GM18873 (cell line): ENCODE data around the gene LCN12.
"Not testable (repeated sequence)": the region's sequence is repeated elsewhere in the genome, so short reads cannot be mapped to it uniquely, and the experiment has no call there.

Source experiments
- ATAC-seq: cut with Tn5 transposase; IDR thresholded peaks from one replicate; pipeline ENCODE4 v1.9.1; 2021; ENCODE audit warnings: mild to moderate bottlenecking, moderate library complexity, moderate number of reproducible peaks; ENCODE audit not compliant: unreplicated experiment, low FRiP score

The LCN12 gene

DNA sequence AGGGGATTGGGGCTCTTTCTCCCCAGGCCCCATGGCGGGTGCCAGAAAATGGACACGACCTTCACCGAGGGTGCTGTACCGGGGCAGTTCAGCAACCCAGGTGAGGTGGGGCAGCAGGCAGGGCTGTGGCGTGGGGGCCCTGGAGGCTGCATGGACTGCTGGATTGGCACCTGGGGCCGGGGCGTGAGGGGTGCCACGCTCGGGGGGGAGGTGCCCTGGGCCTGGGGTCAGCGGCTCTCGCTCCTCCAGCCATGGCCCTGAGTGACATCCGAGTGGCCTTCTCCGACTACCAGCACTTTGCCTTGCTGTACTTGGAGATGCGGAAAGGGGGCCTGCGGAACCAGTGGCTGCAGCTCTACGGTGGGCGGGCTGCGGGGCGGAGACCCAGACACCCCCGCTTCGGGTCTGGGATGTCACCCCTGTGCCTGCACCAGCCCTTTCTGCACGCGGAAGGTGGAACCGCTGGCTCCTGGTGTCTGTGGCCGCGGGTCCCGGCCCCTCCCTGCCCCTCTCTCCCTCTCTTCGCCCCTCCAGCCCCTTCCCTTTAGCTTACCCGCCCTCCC lies 32.5 kb downstream of the LCN12 start:
- ATAC-seq, result no peak

DNA sequence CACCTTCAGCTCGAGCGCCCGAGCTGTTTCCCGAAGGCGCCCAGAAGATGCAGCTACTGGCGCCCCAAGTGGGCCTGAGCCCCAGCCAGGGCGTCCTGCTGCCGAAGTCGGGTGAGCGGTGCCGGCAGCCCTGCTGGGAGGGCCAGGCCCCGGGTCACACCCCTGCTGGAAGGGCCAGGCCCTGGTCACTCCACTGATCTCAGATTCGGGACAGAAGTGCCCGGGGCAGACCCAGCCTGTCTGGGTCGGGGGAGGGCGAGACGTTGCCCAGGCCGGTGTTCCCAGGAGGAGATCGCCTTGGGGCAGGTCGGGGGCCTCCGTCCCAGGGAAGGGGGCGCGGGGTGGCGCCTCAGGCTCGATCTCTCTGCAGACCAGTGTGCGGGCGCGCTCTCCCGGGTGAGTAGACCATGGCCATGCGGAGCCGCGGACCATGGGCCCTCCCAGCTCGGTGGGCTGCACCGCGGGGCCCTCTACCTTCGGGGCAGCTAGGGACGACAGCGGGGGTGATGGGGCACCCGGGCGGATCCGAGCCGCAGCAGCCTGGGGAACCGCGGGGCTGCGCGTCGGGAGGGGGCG lies 33.0 kb downstream of the LCN12 start:
- no peak for ATAC-seq

DNA sequence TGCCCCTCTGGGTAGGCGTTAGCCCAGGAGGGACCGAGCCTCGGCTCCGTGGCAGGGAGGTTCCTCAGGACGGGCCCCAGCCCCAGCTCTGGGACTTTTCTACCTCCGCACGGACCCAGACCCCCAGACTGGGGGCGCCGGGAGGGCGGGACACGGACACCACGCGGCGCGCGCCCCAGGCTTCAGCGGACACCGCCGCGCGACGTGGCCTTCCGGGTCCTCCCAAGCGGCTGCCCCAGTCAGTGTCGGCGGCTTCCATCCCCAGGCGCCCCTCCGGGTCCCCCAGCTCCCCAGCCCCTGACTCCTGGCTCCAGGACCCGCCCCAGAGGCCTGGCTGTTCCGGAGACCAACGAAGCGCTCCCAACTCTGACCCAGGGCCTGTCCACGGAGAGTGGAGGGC lies 33.8 kb downstream of the LCN12 start:
- no peak for ATAC-seq

DNA sequence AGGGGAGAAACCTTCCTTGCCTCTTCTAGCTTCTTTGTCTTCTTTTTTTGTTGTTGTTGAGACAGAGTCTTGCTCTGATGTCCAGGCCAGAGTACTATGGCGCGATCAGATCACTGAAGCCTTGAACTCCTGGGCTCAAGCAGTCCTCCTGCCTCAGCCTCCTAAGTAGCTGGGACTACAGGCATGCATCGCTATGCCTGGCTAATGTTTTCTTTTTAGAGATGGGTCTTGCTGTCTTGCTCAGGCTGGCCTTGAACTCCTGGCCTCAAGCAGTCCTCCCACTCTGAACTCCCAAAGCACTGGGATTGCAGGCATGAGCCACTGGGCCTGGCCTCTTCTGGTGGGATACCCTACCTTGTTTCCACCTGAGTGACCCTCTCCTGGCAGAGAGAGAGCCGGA lies 36.8 kb downstream of the LCN12 start:
- no peak for ATAC-seq

DNA sequence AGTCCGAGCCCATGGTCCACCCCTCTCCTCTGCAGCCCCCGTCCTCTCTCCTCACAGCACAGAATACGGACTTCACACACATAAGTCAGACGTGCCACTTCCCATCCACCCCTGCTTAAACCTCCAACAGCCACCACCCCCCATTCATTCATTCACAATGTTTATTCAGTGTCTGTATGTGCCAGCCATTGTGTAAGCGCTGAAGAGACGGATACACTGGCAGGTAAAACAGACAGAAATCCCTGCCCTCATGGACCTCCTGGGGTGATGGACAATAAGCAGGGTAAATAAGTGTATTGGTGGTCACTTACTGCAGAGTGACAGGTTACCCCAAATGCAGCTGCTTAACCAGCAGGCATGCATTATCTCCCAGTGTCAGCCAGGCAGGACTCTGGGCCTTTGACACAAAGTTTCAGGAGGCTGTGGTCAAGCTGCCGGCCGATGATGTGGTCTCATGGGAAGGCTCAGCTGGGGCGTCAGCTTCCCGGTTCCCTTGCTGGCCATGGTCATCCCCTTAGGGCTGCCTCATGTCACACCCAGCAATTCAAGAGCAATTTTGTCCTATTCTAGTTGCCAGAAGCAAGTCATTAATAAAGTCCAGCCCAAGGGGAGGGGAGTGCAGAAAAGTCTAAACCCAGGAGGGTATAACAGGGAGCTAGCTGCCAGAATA lies 38.3 kb downstream of the LCN12 start:
- ATAC-seq, result no peak

DNA sequence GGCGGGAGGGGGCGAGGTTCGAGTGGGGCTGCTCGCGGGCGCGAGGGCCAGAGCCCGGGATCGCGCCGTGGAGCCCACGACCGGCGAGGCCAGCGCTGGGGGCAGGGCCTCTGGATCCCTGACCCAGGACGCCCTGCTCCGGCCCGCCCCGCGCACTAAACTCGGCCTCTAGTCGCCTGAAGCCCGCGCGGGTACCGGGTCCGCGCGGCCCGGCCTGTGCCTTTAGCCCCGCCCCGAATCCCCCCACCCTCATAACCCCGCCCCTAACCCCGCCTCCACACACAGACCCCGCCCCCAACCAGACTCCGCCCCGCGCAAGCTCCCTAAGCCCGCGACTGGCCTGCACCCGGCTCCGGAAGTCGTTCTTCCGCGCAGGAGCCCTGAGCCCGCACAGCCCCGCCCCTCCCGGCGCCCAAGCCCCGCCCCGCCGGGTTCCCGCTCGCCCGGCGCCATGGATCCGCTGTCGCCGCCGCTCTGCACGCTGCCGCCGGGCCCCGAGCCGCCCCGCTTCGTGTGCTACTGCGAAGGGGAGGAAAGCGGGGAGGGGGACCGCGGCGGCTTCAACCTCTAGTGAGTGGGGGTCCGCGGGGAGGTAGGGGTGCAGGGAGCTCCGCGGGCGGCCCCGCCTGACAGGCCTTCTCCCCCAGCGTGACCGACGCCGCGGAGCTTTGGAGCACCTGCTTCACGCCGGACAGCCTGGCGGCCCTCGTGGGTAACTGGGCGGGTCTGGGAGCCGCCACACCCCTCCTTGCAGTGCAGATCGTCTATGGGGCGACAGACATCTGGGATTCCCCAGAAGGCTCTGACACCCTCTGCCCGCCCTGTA lies 40.1 kb downstream of the LCN12 start, which contains the start of gene PAXX:
TSS of gene PAXX (plus strand) at position 430 of the 826 bp plus-strand sequence. CDS start at position 452, 22 bp downstream.
- ATAC-seq, result no peak

DNA sequence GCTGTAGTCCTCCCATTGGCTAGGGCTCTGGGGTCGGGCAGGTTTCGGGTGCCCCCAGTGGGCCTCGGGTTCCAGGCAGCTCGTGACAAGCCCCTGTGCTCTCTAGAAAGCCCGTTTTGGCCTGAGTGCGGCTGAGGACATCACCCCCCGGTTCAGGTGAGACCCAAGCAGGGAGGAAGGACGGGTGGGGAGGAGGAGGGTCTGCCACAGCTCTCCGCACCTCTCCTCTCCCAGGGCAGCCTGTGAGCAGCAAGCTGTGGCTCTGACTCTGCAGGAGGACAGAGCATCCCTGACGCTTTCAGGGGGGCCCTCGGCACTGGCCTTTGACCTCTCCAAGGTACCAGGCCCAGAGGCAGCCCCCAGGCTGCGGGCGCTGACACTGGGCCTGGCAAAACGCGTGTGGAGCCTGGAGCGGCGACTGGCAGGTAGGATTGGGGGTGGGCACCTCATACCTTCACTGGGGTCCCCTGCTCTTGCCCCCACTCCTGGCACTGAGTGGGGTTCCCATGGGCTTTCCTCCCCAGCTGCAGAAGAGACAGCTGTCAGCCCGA lies 40.8 kb downstream of the LCN12 start:
- ATAC-seq, result no peak

DNA sequence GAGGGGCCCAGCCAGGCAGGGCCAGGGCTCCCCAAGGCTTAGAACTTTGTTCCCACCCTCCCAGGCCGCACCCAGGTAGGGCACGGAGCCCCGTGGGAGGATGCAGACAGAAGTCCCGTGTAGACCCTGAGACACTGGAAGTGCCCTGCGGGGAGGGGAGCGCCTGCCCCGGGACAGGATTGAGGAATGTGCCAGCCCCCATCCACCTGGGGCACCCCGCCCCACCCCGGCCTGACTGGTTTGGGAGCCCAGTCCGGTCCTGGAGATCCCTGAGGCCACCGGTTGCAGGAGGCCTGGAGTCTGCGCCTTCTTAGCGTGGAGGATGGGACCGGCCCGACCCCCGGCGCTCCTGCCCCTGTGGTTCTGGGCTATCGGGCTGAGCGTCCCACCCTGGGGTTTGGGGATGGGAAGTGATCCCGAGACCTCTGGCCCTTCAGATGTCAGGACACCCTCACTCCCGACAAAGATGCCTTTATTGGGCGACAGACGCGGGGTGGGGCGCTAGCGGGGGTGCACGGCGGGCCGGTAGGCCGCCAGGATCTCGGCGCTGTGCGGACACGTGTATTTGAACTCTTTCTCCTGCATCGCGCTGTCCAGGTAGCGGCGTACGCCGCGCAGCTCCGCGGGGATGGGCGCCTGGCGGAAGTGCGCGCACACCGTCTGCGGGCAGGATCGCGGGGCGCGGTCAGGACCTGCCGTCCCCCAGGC lies 42.3 kb downstream of the LCN12 start:
- no peak for ATAC-seq

DNA sequence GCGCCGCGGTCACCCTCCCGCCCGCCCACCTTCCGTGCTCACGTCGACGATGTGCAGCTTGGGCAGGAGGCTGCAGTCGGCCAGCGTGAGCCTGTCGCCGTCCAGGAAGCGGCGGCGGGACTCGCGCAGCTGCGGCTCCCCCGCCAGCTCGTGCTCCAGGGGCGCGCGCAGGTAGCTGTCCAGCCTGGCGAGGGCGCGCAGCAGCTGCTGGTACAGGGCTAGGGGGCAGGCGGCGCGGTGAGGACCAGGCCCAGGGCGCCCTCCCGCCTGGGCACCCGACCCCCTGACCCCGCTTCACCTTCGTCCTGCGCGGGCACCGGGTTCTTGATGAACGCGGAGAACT lies 42.8 kb downstream of the LCN12 start:
- ATAC-seq, result no peak

DNA sequence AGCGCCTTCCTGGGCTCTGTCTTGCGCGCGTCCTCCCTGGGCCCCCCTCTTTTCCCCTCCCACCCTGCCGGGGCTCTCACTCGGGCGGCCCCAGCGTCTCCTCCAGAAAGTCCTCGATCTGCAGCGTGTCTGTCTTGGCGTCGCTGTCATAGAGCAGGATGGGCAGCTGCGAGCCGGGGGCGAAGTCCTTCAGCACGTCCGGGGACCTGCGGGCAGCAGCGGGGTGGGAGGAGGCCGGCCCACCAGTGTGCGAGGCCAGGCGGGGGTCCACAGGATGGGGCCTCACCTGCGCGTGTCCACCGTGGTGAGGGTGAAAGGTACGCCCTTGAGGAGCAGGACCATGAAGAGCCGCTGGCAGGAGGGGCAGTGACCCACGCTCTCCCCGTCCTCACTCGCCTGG lies 43.3 kb downstream of the LCN12 start:
- no peak for ATAC-seq

DNA sequence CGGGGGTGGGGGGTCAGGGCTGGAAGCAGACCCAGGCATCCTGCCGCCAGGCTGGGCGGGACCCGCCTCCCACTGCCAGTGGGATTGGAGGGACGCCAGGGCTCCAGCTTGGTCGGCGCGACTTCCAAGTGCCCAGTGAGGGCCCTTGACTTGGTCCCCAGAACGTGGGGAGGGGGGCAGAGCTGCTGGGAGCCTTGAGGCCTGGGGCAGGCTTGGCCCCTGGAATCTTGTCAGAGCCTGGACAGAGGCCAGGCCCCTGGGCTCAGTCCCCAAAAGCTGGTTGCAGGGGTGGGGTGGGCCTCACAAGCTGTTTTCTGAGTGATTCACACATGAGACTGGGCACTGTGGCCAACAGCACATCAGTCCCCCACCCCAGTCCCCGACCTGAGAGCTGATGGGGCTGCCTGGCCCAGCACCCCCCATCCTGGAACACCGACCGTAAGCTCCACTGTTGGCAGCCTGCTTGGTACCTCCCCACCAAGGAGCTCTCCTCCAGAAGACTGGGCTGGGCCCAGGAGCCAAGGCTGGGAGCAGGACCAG lies 43.8 kb downstream of the LCN12 start:
- ATAC-seq, result no peak

DNA sequence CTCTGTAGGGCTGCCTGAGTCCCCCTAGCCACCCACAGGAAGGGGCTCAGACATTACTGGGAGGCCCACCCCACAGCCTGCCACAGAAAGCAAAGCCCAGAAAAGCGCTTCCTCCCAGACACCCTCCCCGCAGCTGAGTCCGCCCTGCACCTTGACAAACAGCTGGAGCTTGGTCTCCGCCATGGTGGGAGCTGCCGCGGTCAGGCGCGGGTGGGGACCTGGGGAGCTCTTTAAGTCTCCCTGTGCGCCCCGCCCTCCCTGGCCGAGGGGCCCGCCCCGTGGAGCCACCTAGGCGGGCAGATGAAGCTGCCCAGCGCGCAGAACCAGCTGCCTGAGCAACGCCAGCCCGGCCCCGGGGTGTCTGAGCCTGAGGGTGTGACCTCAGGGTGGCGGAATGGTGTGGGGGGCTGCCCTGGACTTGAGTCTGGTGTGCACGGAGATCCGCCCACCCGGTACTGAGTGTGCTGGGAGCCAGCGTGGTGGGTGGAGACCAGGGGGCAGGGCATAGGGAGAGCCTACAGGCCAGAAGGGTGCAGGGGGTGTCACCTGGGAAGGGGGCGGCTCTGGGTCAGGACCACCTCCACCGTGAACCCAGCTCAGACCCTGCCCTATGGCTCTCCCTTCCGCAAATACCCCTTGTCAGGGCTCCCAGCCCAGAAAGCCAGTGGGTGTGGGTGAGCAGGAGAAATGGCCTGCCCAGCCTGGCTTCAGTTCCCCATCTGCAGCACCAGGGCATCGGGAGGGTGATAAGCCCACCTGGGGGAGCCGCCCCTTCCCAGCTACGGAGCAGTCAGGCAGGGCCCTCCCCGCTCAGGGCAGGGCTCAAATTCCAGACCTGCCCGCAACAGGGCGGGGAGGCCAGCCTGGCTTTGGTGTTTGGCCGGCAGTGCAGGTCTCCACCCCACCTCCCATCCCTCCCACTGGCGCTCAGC lies 44.6 kb downstream of the LCN12 start, which contains the start of gene CLIC3:
TSS of gene CLIC3 (minus strand) at position 208 of the 932 bp plus-strand sequence. CDS start at position 183, 25 bp downstream.
- no peak for ATAC-seq

DNA sequence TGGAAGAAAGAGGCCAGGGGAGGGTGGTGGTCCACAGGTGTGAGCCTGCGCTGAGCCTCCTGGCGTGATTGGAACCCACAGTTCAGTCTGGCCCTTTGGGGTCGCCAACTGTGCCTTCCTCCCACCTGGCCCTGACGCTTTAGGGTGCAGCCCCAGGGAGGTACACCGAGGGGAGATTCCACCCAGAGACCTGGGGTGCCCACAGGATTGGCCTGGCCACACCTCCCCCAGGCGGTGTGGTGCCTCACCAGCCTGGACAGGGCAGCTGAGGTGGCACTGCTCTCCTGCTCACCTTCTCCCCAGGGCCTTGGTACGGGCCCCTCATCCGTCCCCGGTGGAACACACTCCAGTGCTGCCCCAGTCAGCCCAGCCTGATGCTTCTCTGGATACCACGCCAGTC lies 45.3 kb downstream of the LCN12 start:
- ATAC-seq, result no peak

DNA sequence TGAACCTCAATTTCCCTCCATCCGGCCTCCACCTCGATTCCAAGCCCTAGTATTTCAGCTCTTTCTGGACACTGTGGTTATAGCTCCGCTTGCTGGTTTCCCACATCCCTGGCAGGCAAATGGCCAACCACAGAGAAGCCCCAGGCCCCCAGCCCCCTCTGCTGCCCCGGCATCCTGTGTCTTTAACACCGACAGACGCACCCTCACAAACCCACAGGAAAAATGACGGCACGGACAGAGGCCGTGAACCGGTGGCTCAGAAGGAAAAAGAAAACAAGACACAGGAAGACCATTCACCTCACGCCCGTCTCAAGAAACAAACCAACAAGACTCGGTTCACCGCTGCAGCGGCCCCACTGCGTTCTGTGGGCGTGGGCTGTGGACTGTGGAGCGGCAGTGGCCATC lies 45.8 kb downstream of the LCN12 start:
- no peak for ATAC-seq

DNA sequence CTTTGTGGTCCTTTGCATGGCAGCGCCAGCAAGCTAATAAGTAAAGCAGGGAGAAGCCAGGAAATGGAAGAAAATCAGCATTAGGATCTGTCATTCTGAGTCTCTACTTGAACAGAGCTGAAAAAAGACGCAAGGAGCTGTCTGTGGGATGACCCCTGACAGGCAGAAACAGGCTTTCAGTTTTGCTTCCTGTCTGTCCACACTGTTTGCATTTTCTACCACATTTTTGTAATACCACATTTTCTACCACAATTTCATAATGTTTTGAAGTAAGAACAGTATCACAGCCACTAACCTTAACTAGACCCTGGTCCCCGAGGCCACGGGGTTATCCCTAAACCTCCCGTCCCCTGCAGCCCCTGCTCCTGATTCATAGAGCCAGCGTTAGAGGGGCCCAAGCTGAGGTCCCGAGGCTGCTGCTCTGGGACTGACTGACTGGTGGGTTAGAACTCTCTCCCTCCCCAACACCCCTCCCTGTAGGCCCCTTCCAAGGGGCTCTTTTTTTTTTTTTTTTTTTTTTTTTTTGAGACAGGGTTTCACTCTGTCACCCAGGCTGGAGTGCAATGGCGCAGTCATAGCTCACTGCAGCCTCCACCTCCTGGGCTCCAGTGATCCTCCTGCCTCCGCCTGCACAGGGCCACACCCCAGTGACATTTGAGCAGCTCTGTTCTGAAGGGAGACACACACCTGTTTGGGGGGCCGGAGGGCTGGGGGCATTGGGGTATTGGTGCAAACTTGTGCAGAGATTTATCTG lies 48.3 kb downstream of the LCN12 start:
- peak; percentile 64 for ATAC-seq

DNA sequence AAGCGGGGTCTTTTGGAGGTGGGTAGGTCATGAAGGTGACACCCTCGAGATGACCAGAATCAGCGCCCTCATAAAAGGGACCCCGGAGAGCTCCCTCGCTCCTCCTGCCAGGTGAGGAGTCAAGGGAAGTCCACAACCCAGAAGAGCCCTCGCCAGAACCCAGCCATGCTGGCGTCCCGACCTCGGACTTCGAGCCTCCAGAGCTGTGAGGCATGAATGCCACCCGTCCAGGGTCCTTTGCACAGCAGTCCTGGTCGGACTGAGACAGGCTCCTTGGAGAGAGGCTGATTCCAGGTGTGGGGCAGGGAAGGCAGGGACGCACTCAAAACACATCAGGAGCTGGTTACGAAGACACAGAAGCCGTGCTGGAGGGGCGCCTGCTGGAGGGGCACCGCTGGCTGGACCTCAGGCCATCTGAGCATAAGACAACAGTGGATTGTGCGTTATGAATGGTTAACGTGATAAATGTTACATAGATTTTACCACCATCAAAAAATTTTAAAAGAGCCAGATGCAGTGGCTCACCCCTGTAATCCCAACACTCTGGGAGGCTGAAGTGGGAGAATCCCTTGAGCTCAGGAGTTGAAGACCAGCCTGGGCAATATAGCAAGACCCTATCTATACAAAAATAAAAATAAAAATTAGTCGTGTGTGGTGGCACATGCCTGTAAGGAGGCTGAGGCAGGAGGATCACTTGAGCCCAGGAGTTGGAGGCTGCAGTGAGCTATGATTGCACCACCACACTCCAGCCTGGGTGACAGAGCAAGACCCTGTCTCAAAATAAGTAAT lies 50.0 kb downstream of the LCN12 start:
- ATAC-seq, result no peak

DNA sequence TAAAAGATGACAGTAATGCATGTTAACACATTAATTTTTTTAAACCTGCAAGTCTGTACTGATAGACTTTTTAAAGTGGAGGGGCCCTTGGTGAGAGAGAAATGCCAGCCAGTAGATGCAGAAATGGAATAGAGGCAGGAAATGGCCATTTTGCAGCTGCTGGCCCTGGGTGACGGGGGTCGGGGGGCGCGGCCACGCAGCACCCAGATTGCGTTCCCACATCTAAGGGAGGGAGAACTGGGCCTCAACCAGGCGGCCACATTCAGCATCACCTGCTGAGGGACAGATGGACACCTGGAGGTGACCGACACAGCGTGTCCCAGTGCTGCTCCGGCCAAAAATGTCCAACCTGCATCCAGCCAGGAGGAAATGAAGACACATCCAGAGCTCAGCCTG lies 50.6 kb downstream of the LCN12 start:
- no peak for ATAC-seq

DNA sequence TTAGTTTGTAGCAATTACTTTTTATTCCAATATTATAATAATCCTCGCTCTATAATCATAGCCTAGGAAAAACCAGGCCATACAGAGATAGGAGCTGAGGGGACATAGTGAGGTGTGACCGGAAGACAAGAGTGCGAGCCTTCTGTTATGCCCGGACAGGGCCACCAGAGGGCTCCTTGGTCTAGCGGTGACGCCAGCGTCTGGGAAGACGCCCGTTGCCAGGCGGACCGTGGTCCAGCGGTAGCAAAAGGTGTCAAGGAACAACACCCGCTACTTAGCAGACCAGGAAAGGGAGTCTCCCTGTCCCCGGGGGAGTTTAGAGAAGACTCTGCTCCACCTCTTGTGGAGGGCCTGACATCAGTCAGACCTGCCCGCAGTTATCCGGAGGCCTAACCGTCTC lies 52.2 kb downstream of the LCN12 start:
- ATAC-seq, result not testable (repeated sequence)
